ENCODE measurements around the gene DNAJB1.
"Not testable (repeated sequence)": the region's sequence is repeated elsewhere in the genome, so short reads cannot be mapped to it uniquely, and the experiment has no call there.

The DNAJB1 gene

DNA sequence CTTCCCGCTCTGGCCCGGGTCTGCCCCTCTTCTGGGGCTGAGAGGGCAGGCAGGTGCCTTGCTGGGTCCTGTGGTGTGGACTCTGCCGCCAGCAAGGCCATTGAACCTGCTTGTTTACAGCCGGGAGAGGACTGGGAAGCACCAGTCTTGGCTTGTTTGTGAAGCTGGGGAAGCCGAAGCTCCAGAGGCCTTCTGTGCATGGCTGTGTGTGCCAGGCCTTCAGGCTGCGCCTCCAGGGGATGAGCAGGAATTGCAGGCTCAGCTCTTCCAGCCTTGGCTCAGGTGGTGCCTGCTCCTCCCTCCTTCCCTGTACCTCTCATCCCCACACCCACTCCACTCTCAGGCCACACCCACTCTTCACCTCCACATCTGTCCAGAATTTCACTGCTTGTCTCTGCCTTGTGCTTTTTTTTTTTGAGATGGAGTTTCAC lies 36.2 kb upstream of the DNAJB1 start:
- no peak for DNase-seq (ENCODE audit: insufficient read length, low spot score)
- no peak for FAIRE-seq
- TF ChIP-seq SPI1 (IDR thresholded peaks at IDR 0.05; ENCODE audit: low read depth, low read length) (no peak), POLR2A (IDR thresholded peaks at IDR 0.05; ENCODE audit: low read depth, low read length) (no peak), POU2F2 (IDR thresholded peaks at IDR 0.05; ENCODE audit: low read depth, low read length) (no peak), PAX5 (IDR thresholded peaks at IDR 0.05; ENCODE audit: insufficient read depth, low read length, severe bottlenecking) (no peak), POLR2AphosphoS5 (IDR thresholded peaks at IDR 0.05; ENCODE audit: low read depth, low read length) (no peak), TAF1 (IDR thresholded peaks at IDR 0.05; ENCODE audit: low read depth, low read length) (no peak)

DNA sequence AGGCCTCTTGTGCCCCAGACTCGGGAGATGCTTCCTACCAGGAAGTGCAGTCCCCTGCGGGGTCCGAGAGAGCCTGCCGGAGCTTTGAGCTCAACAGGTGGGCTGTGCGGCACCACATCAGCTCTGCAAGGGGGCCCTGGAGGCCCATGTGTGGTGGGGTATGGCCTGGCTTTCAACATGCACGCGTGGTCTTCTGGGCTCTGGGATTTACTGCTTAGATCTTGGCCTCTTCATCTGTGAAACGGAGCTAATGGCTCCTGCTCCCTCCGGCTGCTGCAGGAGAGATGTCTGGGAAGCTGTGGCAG lies 35.7 kb upstream of the DNAJB1 start:
- no peak for TF ChIP-seq TAF1 (IDR thresholded peaks at IDR 0.05; ENCODE audit: low read depth, low read length)
- no peak for TF ChIP-seq POU2F2 (IDR thresholded peaks at IDR 0.05; ENCODE audit: low read depth, low read length)
- no peak for DNase-seq (ENCODE audit: insufficient read length, low spot score)
- FAIRE-seq, result no peak

DNA sequence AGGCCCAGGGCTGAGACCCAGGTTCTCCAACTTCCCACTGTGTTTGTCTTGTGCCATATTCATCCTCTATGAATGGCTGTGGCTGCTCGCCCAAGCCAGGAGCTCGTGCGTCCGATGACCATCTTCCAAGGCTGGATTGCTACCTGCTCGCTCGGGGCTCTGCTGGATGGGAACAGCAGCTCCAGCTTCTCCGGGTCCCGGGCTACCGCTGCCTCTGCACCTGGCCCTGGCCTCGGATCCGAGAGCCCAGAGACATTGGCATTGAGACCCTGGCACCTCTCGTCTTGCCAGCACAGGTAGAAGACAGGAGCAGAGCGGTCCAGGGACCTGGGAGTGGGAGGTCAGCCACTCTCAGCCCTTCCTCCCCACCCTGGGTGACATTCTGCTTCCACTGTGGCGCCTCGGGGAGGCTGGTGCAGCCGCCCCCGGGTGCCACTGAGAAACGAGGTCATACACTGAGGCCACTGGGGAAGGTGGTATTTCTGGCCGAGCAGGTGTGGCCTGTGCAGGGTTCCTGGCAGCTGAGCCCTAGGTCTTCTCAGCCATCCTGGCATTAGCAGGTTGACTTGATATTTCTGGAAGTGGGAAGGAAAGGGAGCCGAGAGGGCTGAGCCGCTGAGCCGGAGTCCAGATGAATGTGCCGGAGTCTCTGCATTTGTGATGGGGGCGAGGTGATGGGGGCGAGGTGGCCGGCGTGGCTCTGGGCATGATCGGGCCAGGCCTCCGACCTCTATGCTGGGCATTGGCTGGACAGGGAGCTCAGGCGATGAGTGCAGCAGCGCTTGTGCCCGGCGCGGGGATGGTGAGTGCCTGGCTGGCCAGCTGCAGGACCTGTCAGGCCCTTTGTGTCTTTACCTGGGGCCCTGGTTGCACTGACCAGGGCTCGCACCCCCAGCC lies 35.1 kb upstream of the DNAJB1 start:
- FAIRE-seq (no peak), DNase-seq (ENCODE audit: insufficient read length, low spot score) (no peak)
- TF ChIP-seq POU2F2 (IDR thresholded peaks at IDR 0.05; ENCODE audit: low read depth, low read length), result no peak
- no peak for TF ChIP-seq POLR2A (IDR thresholded peaks at IDR 0.05; ENCODE audit: low read depth, low read length)
- no peak for TF ChIP-seq PAX5 (IDR thresholded peaks at IDR 0.05; ENCODE audit: insufficient read depth, low read length, severe bottlenecking)
- no peak for TF ChIP-seq POLR2AphosphoS5 (IDR thresholded peaks at IDR 0.05; ENCODE audit: low read depth, low read length)
- no peak for TF ChIP-seq TAF1 (IDR thresholded peaks at IDR 0.05; ENCODE audit: low read depth, low read length)
- TF ChIP-seq SPI1 (IDR thresholded peaks at IDR 0.05; ENCODE audit: low read depth, low read length), result no peak

GRCh38 chr19:14552006-14552360 lies 33.8 kb upstream of the DNAJB1 start:
- not testable (repeated sequence) for FAIRE-seq; DNase-seq (ENCODE audit: insufficient read length, low spot score)

DNA sequence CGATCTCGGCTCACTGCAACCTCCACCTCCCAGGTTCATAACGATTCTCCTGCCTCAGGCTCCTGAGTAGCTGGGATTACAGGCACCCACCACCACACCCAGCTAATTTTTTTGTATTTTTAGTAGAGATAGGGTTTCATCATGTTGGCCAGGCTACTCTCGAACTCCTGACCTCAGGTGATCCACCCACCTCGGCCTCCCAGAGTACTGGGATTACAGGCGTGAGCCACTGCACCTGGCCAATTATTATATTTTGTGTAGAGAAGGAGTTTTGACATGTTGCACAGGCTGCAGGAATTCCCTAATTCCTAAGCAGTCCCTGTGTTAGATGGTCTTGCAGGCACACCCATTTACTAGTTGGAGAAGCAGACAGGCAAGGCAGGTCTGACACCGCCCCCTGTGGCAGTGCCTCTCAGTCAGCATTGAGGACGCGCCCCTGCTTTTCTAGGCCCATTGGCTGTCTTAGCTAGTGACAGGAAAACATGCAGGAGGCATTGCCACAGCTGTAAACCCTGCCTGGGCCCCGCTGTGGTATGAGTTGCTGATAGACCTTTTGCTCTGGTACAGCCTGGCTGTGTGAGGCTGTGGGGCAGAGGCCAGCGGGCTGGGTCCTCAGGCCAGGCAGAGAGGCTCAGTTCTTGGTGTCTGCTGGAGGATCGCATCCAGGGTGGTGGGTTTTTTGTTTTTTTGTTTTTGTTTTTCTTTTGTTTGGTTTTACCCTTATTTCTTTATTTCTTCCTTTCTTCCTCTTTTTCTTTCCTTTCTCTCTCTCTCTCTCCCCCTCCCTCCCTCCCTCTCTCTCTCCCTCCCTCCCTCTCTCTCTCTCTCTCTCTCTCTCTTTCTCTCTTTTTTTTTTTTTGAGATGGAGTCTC lies 33.2 kb upstream of the DNAJB1 start:
- TF ChIP-seq POU2F2 (IDR thresholded peaks at IDR 0.05; ENCODE audit: low read depth, low read length), result 0 out of 2 replicates have a peak, but pooled peaks have one; percentile 18
- DNase-seq (ENCODE audit: insufficient read length, low spot score) (peak; percentile 76), FAIRE-seq (peak; percentile 91)

GRCh38 chr19:14550201-14550754 lies 32.1 kb upstream of the DNAJB1 start:
- TF ChIP-seq POLR2AphosphoS5 (IDR thresholded peaks at IDR 0.05; ENCODE audit: low read depth, low read length) (no peak), PAX5 (IDR thresholded peaks at IDR 0.05; ENCODE audit: insufficient read depth, low read length, severe bottlenecking) (no peak), POU2F2 (IDR thresholded peaks at IDR 0.05; ENCODE audit: low read depth, low read length) (no peak), POLR2A (IDR thresholded peaks at IDR 0.05; ENCODE audit: low read depth, low read length) (no peak), TAF1 (IDR thresholded peaks at IDR 0.05; ENCODE audit: low read depth, low read length) (no peak), SPI1 (IDR thresholded peaks at IDR 0.05; ENCODE audit: low read depth, low read length) (no peak)
- DNase-seq (ENCODE audit: insufficient read length, low spot score) (no peak), FAIRE-seq (peak; percentile 77)

- TF ChIP-seq TAF1 (IDR thresholded peaks at IDR 0.05; ENCODE audit: low read depth, low read length) (no peak), POLR2AphosphoS5 (IDR thresholded peaks at IDR 0.05; ENCODE audit: low read depth, low read length) (no peak), POU2F2 (IDR thresholded peaks at IDR 0.05; ENCODE audit: low read depth, low read length) (no peak), SPI1 (IDR thresholded peaks at IDR 0.05; ENCODE audit: low read depth, low read length) (no peak), POLR2A (IDR thresholded peaks at IDR 0.05; ENCODE audit: low read depth, low read length) (no peak), PAX5 (IDR thresholded peaks at IDR 0.05; ENCODE audit: insufficient read depth, low read length, severe bottlenecking) (no peak)
- FAIRE-seq (no peak), DNase-seq (ENCODE audit: insufficient read length, low spot score) (no peak)
These were observed 27.5 kb upstream of the DNAJB1 start for GRCh38 chr19:14545716-14546082.

GRCh38 chr19:14544977-14545715 lies 26.9 kb upstream of the DNAJB1 start:
- no peak for DNase-seq (ENCODE audit: insufficient read length, low spot score)
- no peak for FAIRE-seq
- TF ChIP-seq PAX5 (IDR thresholded peaks at IDR 0.05; ENCODE audit: insufficient read depth, low read length, severe bottlenecking) (no peak), TAF1 (IDR thresholded peaks at IDR 0.05; ENCODE audit: low read depth, low read length) (no peak), SPI1 (IDR thresholded peaks at IDR 0.05; ENCODE audit: low read depth, low read length) (no peak), POLR2AphosphoS5 (IDR thresholded peaks at IDR 0.05; ENCODE audit: low read depth, low read length) (no peak)

DNA sequence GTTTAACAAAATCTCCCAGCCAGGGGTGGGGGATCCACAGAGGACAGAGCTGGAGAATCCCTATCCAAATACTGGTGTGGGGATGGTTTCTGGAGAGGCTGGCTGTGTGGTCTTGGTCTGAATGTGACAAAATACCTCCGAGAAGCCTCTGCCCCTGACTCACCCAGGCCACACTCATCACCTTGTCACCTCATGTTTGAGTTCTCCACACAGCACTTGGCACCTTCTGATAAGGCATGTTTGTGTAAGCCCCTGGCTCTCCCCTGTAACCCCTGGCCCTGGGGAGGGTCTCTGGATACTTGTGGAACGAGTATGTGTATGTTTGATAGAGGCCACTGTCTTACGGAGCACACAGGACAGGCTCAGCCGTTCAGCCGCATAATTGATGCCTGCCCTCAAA lies 25.9 kb upstream of the DNAJB1 start:
- FAIRE-seq, result no peak
- TF ChIP-seq POLR2A (IDR thresholded peaks at IDR 0.05; ENCODE audit: low read depth, low read length) (no peak), POLR2AphosphoS5 (IDR thresholded peaks at IDR 0.05; ENCODE audit: low read depth, low read length) (no peak), SPI1 (IDR thresholded peaks at IDR 0.05; ENCODE audit: low read depth, low read length) (no peak), PAX5 (IDR thresholded peaks at IDR 0.05; ENCODE audit: insufficient read depth, low read length, severe bottlenecking) (no peak), TAF1 (IDR thresholded peaks at IDR 0.05; ENCODE audit: low read depth, low read length) (no peak), POU2F2 (IDR thresholded peaks at IDR 0.05; ENCODE audit: low read depth, low read length) (no peak)

More for the DNA sequence above, 25.9 kb upstream of the DNAJB1 start:
- no peak for DNase-seq (ENCODE audit: insufficient read length, low spot score)

Measured in GM12891 (cell line).